WTC11 (cell line): ENCODE data around the gene CCDC81.

Experiments
- CBFB ChIP-seq: sonication (generic); formaldehyde crosslinking; IDR thresholded peaks from 2 replicates; pipeline ENCODE4 v1.8.1; 2022; ENCODE audit warnings: mild to moderate bottlenecking, low read depth, missing genetic modification reagents
- CTCF ChIP-seq: fragments of 200-600 bp; IDR thresholded peaks from 2 replicates; pipeline ENCODE4 v1.8.0; 2022; ENCODE audit warnings: antibody characterized with exemption
- EMX1 ChIP-seq: fragments of 250-450 bp; sonication (Bioruptor Pico); IDR thresholded peaks from 2 replicates; pipeline ENCODE4 v1.8.0; 2021; ENCODE audit warnings: mild to moderate bottlenecking
- JUN ChIP-seq: sonication (generic); formaldehyde crosslinking; IDR thresholded peaks from 2 replicates; pipeline ENCODE4 v1.8.0; 2023; ENCODE audit warnings: mild to moderate bottlenecking, missing genetic modification reagents
- NR1H2 ChIP-seq: sonication (generic); formaldehyde crosslinking; IDR thresholded peaks from 2 replicates; pipeline ENCODE4 v1.9.0; 2021; ENCODE audit warnings: mild to moderate bottlenecking, moderate library complexity, missing genetic modification reagents
- USF2 ChIP-seq: sonication (generic); formaldehyde crosslinking; IDR thresholded peaks from 2 replicates; pipeline ENCODE4 v1.8.1; 2023; ENCODE audit warnings: mild to moderate bottlenecking, missing genetic modification reagents, moderate library complexity
- ZNF281 ChIP-seq: sonication (generic); formaldehyde crosslinking; IDR thresholded peaks from 2 replicates; pipeline ENCODE4 v1.8.0; 2023; ENCODE audit warnings: mild to moderate bottlenecking, missing genetic modification reagents

GRCh38 chr11:86358720-86359119 lies 16.0 kb upstream of the CCDC81 start:
- TF ChIP-seq CTCF (no peak), JUN (CRISPR knock-in tag) (no peak), EMX1 (CRISPR knock-in tag) (no peak; the same call in 1 of the 2 replicates), CBFB (CRISPR knock-in tag) (no peak), NR1H2 (CRISPR knock-in tag) (no peak), USF2 (CRISPR knock-in tag) (no peak), ZNF281 (CRISPR knock-in tag) (no peak)
